ENCODE results near the gene DHRS4L2. TPM values are rescaled to one million over a fixed set of nuclear protein-coding genes. Genes with fewer than 3 reads are reported as not detected.
A peak's percentile ranks its signal among the peaks of the same experiment; 100 is the strongest.
"Not testable (repeated sequence)": the region's sequence is repeated elsewhere in the genome, so short reads cannot be mapped to it uniquely, and the experiment has no call there.

Gene DHRS4L2
- total and polyA plus RNA-seq, 7 donors = 19.4 to 62.0 (median 30.8) TPM

- H3K27me3 ChIP-seq (ENCODE audit: insufficient read depth in 3 of 3, low read length in 2 of 3); H3K27ac ChIP-seq; H3K36me3 ChIP-seq (ENCODE audit: insufficient read depth in 1 of 2, low read depth in 1 of 2); H3K9me3 ChIP-seq; intact Hi-C loops (cut with DNase I); ATAC-seq; DNase-seq; H3K4me3 ChIP-seq: not testable (repeated sequence)
- WGBS, 3 donors = 69 to 79% (median 76%) methylated on average over 3 of the region's 3 CpGs
- peaks cover 26% of the 10 kb centered on the region for H3K4me1 ChIP-seq
Observed at GRCh38 chr14:23993042-23993441, 4.3 kb downstream of the DHRS4L2 start.

DNA sequence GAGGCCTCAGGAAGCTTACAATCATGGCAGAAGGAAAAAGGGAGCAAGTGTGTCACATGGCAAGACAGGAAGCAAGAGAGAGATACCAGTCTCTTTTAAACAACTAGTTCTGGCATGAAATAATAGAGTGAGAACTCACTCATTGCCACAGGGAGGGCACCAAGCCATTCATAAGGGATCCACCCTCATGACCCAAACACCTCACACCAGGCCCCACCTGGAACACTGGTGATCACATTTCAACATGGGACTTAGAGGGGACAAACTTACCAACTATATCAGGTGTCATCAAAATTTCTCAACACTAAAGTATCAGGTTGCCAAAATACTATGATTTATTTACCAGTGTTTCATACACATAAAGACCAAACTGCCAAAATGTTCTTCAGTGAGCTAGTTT is 7.3 kb downstream of the DHRS4L2 start:
- peaks cover 13% of the 10 kb centered on the region for H3K4me1 ChIP-seq
- H3K27me3 ChIP-seq (ENCODE audit: insufficient read depth in 3 of 3, low read length in 2 of 3); intact Hi-C loops (cut with DNase I); H3K36me3 ChIP-seq (ENCODE audit: insufficient read depth in 1 of 2, low read depth in 1 of 2); H3K4me3 ChIP-seq; H3K9me3 ChIP-seq; DNase-seq: not testable (repeated sequence)
- ATAC-seq = peak; percentile 82 to 92 (median 90)
- peak overlapping the region; percentile 52 for H3K27ac ChIP-seq

DNA sequence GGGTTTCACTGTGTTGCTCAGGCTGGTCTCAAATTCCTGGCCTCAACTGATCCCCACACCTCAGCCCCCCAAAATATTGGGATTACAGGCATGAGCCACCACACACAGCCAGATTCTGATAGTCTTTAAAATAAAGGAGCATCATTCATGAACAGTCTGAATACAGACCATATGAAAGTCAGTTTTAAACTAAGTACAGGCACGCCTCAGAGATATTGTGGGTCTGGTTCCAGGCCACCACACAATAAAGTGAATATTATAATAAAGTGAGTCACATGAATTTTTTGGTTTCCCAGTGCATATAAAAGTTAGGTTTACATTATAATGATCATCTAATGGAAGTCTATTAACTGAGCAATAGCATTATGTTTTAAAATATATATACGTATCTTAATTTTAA is 8.1 kb downstream of the DHRS4L2 start:
- H3K9me3 ChIP-seq; ATAC-seq; H3K27ac ChIP-seq; H3K36me3 ChIP-seq (ENCODE audit: insufficient read depth in 1 of 2, low read depth in 1 of 2); H3K27me3 ChIP-seq (ENCODE audit: insufficient read depth in 3 of 3, low read length in 2 of 3); H3K4me3 ChIP-seq; DNase-seq; intact Hi-C loops (cut with DNase I): not testable (repeated sequence)
- H3K4me1 ChIP-seq = peaks cover 13% of the 10 kb centered on the region
- 89 to 92% (median 91%) methylated on average over 1 of the region's 2 CpGs for WGBS, 3 donors

- DNase-seq; H3K27ac ChIP-seq; H3K9me3 ChIP-seq; H3K27me3 ChIP-seq (ENCODE audit: insufficient read depth in 3 of 3, low read length in 2 of 3); intact Hi-C loops (cut with DNase I); H3K36me3 ChIP-seq (ENCODE audit: insufficient read depth in 1 of 2, low read depth in 1 of 2); H3K4me3 ChIP-seq: not testable (repeated sequence)
- ATAC-seq = peak; percentile 21 to 56 (median 54)
- H3K4me1 ChIP-seq = peaks cover 12% of the 10 kb centered on the region
- 40 to 64% (median 41%) methylated on average over 1 of the region's 5 CpGs for WGBS, 3 donors
Observed at GRCh38 chr14:23999640-24000039, 10.9 kb downstream of the DHRS4L2 start.

- H3K4me1 ChIP-seq; H3K27me3 ChIP-seq (ENCODE audit: insufficient read depth in 3 of 3, low read length in 2 of 3); ATAC-seq; DNase-seq; H3K27ac ChIP-seq; H3K4me3 ChIP-seq; H3K36me3 ChIP-seq (ENCODE audit: insufficient read depth in 1 of 2, low read depth in 1 of 2); intact Hi-C loops (cut with DNase I); H3K9me3 ChIP-seq: not testable (repeated sequence)
Observed at GRCh38 chr14:24001078-24001477, 12.3 kb downstream of the DHRS4L2 start.

GRCh38 chr14:24001679-24002078 is 12.9 kb downstream of the DHRS4L2 start:
- H3K27ac ChIP-seq; intact Hi-C loops (cut with DNase I); H3K9me3 ChIP-seq; DNase-seq; ATAC-seq; H3K36me3 ChIP-seq (ENCODE audit: insufficient read depth in 1 of 2, low read depth in 1 of 2); H3K4me1 ChIP-seq; H3K27me3 ChIP-seq (ENCODE audit: insufficient read depth in 3 of 3, low read length in 2 of 3); H3K4me3 ChIP-seq: not testable (repeated sequence)
- WGBS, 3 donors = 100% methylated on average over 1 of the region's 2 CpGs; no CpG with 5 or more reads in 2 of the 3 donors

DNA sequence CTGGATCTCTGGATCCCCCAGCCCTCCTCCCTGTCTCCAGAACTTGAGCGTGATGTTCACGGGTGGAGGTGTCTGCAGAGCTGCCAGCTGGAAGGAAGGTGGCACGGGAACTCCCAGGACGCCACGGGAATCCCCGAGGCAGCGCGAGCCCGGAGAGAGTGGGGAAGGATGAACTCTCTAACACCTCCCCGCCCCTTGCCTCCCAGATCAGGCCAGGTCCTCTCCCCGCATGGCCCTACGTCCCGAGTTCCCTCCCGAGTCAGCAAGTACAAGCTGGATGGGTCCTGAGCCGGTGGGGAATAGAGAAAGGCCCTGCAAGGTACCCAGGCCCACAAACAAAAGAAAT is 17.7 kb downstream of the DHRS4L2 start:
- intact Hi-C loops (cut with DNase I); DNase-seq: not testable (repeated sequence)
- WGBS, 3 donors = 0 to 1% methylated on average over 5 to 6 of the region's 15 CpGs; no CpG with 5 or more reads in 1 of the 3 donors

GRCh38 chr14:24006817-24007652 is 18.3 kb downstream of the DHRS4L2 start:
- WGBS, 3 donors = 7 to 20% (median 8%) methylated on average over 15 to 62 of the region's 62 CpGs
- intact Hi-C loops (cut with DNase I); H3K27me3 ChIP-seq (ENCODE audit: insufficient read depth in 3 of 3, low read length in 2 of 3); H3K4me1 ChIP-seq; H3K9me3 ChIP-seq; H3K36me3 ChIP-seq (ENCODE audit: insufficient read depth in 1 of 2, low read depth in 1 of 2): not testable (repeated sequence)
- H3K4me3 ChIP-seq = peak overlapping the region; percentile 64
- ATAC-seq (peak; percentile 90 to 98 (median 94)), DNase-seq (peak; percentile 35 to 84)
- H3K27ac ChIP-seq = peak overlapping the region; percentile 36

More for the DNA sequence above, 17.7 kb downstream of the DHRS4L2 start:
- Histone ChIP-seq H3K27ac (peak overlapping the region; percentile 36), H3K4me3 (peak overlapping the region; percentile 64)
- peak; percentile 56 to 69 (median 66) for ATAC-seq
- not testable (repeated sequence) for H3K4me1 ChIP-seq; H3K9me3 ChIP-seq; H3K27me3 ChIP-seq (ENCODE audit: insufficient read depth in 3 of 3, low read length in 2 of 3); H3K36me3 ChIP-seq (ENCODE audit: insufficient read depth in 1 of 2, low read depth in 1 of 2)

All from psoas muscle (tissue), 8 donors.